Breast epithelium (tissue), 3 donors: ENCODE results near the gene EFEMP1.

Source experiments
- CTCF ChIP-seq, 3 donors: fragments of 450-650 bp; IDR thresholded peaks; one replicate each; pipeline ENCODE4 v1.5.1; 2016 to 2017; ENCODE audit warnings: antibody characterized with exemption in 3 of 3, mild to moderate bottlenecking in 3 of 3, moderate library complexity in 3 of 3
- POLR2AphosphoS5 ChIP-seq, 3 donors: sonication (generic); formaldehyde crosslinking; IDR thresholded peaks; one replicate each; pipeline ENCODE4 v1.6.1; 2017; ENCODE audit warnings: antibody characterized with exemption in 3 of 3

- TF ChIP-seq POLR2AphosphoS5 (IDR thresholded peaks at IDR 0.05) (no peak), CTCF (IDR thresholded peaks at IDR 0.05) (no peak)
Observed at GRCh38 chr2:55946793-55947192, 23.2 kb upstream of the EFEMP1 start.
